Left ventricle myocardium inferior (tissue), 1 donor: Measurements from ENCODE around the gene PHEX. TPM values are rescaled to one million over a fixed set of nuclear protein-coding genes. Genes with fewer than 3 reads are reported as not detected.

Experiments
- DNase-seq: peaks from one replicate; pipeline ENCODE4 v3.0.0-alpha.2; 2020
- H3K27ac ChIP-seq: fragments of 200-600 bp; replicated peaks from 2 replicates; pipeline ENCODE4 v1.8.0; 2021
- H3K27me3 ChIP-seq: fragments of 200-600 bp; 2 replicates; pipeline ENCODE4 v1.8.0; 2021; ENCODE audit warnings: low read depth
- H3K36me3 ChIP-seq: fragments of 200-600 bp; 2 replicates; pipeline ENCODE4 v1.8.0; 2021
- H3K4me1 ChIP-seq: fragments of 200-600 bp; 2 replicates; pipeline ENCODE4 v1.8.0; 2021
- H3K4me3 ChIP-seq: fragments of 200-600 bp; 2 replicates; pipeline ENCODE4 v1.8.0; 2021; ENCODE audit warnings: mild to moderate bottlenecking, moderate library complexity
- H3K9me3 ChIP-seq: fragments of 200-600 bp; replicated peaks from 2 replicates; pipeline ENCODE4 v1.8.0; 2021
- CTCF ChIP-seq: fragments of 200-600 bp; IDR thresholded peaks from 2 replicates; pipeline ENCODE4 v1.8.0; 2021; ENCODE audit warnings: antibody characterized with exemption, mild to moderate bottlenecking, borderline replicate concordance
- intact Hi-C: fragments of 100-400 bp; cut with micrococcal nuclease; formaldehyde crosslinking; loops from one replicate; pipeline ENCODE4 v1.11.0; 2022
- total RNA-seq: library from RNA; stranded (reverse); fragmentation: NEBNext Ultra II Directional; extraction: Animal tissue kit (Norgen Biotek cat#: 25700); gene quantifications from one replicate; pipeline ENCODE4 v1.2.1, GENCODE V29; 2021
- donor health status: DM: no; HTN: yes; CAD: no; lungs with severe emphysema.

PHEX gene
- total RNA-seq, 1 donor from 2014 or later = 0.03 TPM

GRCh38 chrX:22037911-22038537, 5.9 kb downstream of the PHEX start:
- intact Hi-C loops = no loop called here
- no peaks in the 10 kb centered on the region for H3K9me3 ChIP-seq
- H3K27ac ChIP-seq = no peak overlapping the region
- no peaks in the 10 kb centered on the region for H3K4me1 ChIP-seq
- no peak for DNase-seq
- no peak overlapping the region for H3K4me3 ChIP-seq
- no peak for TF ChIP-seq CTCF
- H3K36me3 ChIP-seq = no peaks in the 10 kb centered on the region
- no peaks in the 10 kb centered on the region for H3K27me3 ChIP-seq

GRCh38 chrX:22039541-22039940, 7.4 kb downstream of the PHEX start:
- no peak for TF ChIP-seq CTCF
- Histone ChIP-seq H3K27me3 (no peaks in the 10 kb centered on the region), H3K4me3 (no peak overlapping the region), H3K4me1 (no peaks in the 10 kb centered on the region), H3K27ac (no peak overlapping the region), H3K36me3 (no peaks in the 10 kb centered on the region), H3K9me3 (no peaks in the 10 kb centered on the region)
- intact Hi-C loops = no loop called here
- no peak for DNase-seq

- H3K9me3 ChIP-seq = no peaks in the 10 kb centered on the region
- H3K27ac ChIP-seq = no peak overlapping the region
- H3K36me3 ChIP-seq = no peaks in the 10 kb centered on the region
- intact Hi-C loops = no loop called here
- no peaks in the 10 kb centered on the region for H3K27me3 ChIP-seq
- no peak for TF ChIP-seq CTCF
- no peak for DNase-seq
- H3K4me3 ChIP-seq = no peak overlapping the region
- H3K4me1 ChIP-seq = no peaks in the 10 kb centered on the region
These were observed 8.1 kb downstream of the PHEX start for GRCh38 chrX:22040184-22040583.

GRCh38 chrX:22041907-22042530, 9.9 kb downstream of the PHEX start:
- no peak overlapping the region for H3K4me3 ChIP-seq
- no peak overlapping the region for H3K27ac ChIP-seq
- no peaks in the 10 kb centered on the region for H3K9me3 ChIP-seq
- no peaks in the 10 kb centered on the region for H3K4me1 ChIP-seq
- intact Hi-C loops = no loop called here
- no peaks in the 10 kb centered on the region for H3K36me3 ChIP-seq
- no peaks in the 10 kb centered on the region for H3K27me3 ChIP-seq
- no peak for TF ChIP-seq CTCF
- DNase-seq = no peak

GRCh38 chrX:22043872-22044271, 11.7 kb downstream of the PHEX start:
- intact Hi-C loops = no loop called here
- DNase-seq = no peak
- Histone ChIP-seq H3K27ac (no peak overlapping the region), H3K9me3 (no peaks in the 10 kb centered on the region), H3K4me3 (no peak overlapping the region), H3K36me3 (no peaks in the 10 kb centered on the region), H3K4me1 (no peaks in the 10 kb centered on the region), H3K27me3 (no peaks in the 10 kb centered on the region)
- TF ChIP-seq CTCF = no peak
